HG02885 (cell line): ENCODE data around the gene VSIG2.
A peak's percentile ranks its signal among the peaks of the same experiment; 100 is the strongest.

Experiments
- ATAC-seq: cut with Tn5 transposase; IDR thresholded peaks from one replicate; pipeline ENCODE4 v1.9.1; 2021; ENCODE audit warnings: mild to moderate bottlenecking; ENCODE audit not compliant: unreplicated experiment, poor library complexity

The VSIG2 gene

GRCh38 chr11:124725719-124726105, 26.3 kb downstream of the VSIG2 start:
- ATAC-seq = peak; percentile 15

- ATAC-seq = peak; percentile 65
These were observed 26.9 kb downstream of the VSIG2 start for GRCh38 chr11:124724979-124725718.

- no peak for ATAC-seq
These were observed 29.9 kb downstream of the VSIG2 start for GRCh38 chr11:124722176-124722575.

- no peak for ATAC-seq
These were observed 32.5 kb downstream of the VSIG2 start for GRCh38 chr11:124719534-124719933.

- ATAC-seq = no peak
These were observed 33.3 kb downstream of the VSIG2 start for GRCh38 chr11:124718801-124719200.

GRCh38 chr11:124717786-124718651, 34.0 kb downstream of the VSIG2 start:
- peak; percentile 34 for ATAC-seq

- peak; percentile 63 for ATAC-seq
These were observed 34.7 kb downstream of the VSIG2 start for GRCh38 chr11:124717421-124717785.

GRCh38 chr11:124716591-124716990, 35.5 kb downstream of the VSIG2 start:
- ATAC-seq = no peak

- ATAC-seq = no peak
These were observed 39.7 kb downstream of the VSIG2 start for GRCh38 chr11:124712392-124712791.

GRCh38 chr11:124707829-124708228, 44.2 kb downstream of the VSIG2 start:
- ATAC-seq = no peak

- no peak for ATAC-seq
These were observed 52.0 kb downstream of the VSIG2 start for GRCh38 chr11:124700028-124700427.

GRCh38 chr11:124699547-124699946, 52.5 kb downstream of the VSIG2 start:
- ATAC-seq = no peak
